OCI-LY3 (cell line): Measurements from ENCODE around the gene ARHGAP8.

Experiments
- H2AFZ ChIP-seq: fragments of 200-600, 300-600 bp; shearing (Covaris generic); 2 replicates; pipeline ENCODE4 v1.6.0; 2014; ENCODE audit warnings: antibody characterized with exemption, low read depth, low read length
- H3K27ac ChIP-seq: fragments of 200-600, 300-600 bp; sonication (generic); 2 replicates; pipeline ENCODE4 v1.5.1; 2014; ENCODE audit warnings: mild to moderate bottlenecking, low read length, moderate library complexity, mixed read lengths
- H3K27me3 ChIP-seq: fragments of 200-600, 300-600 bp; sonication (generic); 2 replicates; pipeline ENCODE4 v1.6.1; 2014; ENCODE audit warnings: low read depth, low read length, mixed read lengths
- H3K36me3 ChIP-seq: fragments of 200-600, 300-600 bp; sonication (generic); replicated peaks from 2 replicates; pipeline ENCODE3; 2014; ENCODE audit warnings: low read depth, low read length, mixed read lengths
- H3K4me1 ChIP-seq: fragments of 300-600, 200-600 bp; sonication (generic); 2 replicates; pipeline ENCODE4 v1.6.1; 2014; ENCODE audit warnings: low read length, mixed read lengths
- H3K4me2 ChIP-seq: fragments of 200-600, 300-600 bp; sonication (generic); 2 replicates; pipeline ENCODE4 v1.6.1; 2014; ENCODE audit warnings: low read length, mixed read lengths
- H3K4me3 ChIP-seq: fragments of 300-600, 200-600 bp; sonication (generic); 2 replicates; pipeline ENCODE4 v1.5.1; 2014; ENCODE audit warnings: antibody characterized with exemption, mild to moderate bottlenecking, low read length, moderate library complexity
- H3K79me2 ChIP-seq: fragments of 300-600, 200-600 bp; shearing (Covaris generic); 2 replicates; pipeline ENCODE4 v1.6.1; 2014; ENCODE audit warnings: mild to moderate bottlenecking, low read length, mixed read lengths
- H3K9ac ChIP-seq: fragments of 300-600, 200-600 bp; shearing (Covaris generic); 2 replicates; pipeline ENCODE4 v1.6.0; 2014; ENCODE audit warnings: mild to moderate bottlenecking, low read length, moderate library complexity
- H3K9me3 ChIP-seq: fragments of 200-600, 300-600 bp; shearing (Covaris generic); 2 replicates; pipeline ENCODE4 v1.6.1; 2014; ENCODE audit warnings: low read length, mixed read lengths; ENCODE audit not compliant: insufficient read depth
- H4K20me1 ChIP-seq: fragments of 200-600, 300-600 bp; sonication (generic); 2 replicates; pipeline ENCODE4 v1.6.1; 2016; ENCODE audit warnings: low read length, mixed read lengths; ENCODE audit not compliant: insufficient read depth
- EZH2phosphoT487 ChIP-seq: fragments of 200-600 bp; shearing (Covaris generic); IDR thresholded peaks from 2 replicates; pipeline ENCODE4 v1.6.1; 2018; ENCODE audit warnings: antibody characterized with exemption, mixed run types, low read depth
- TF ChIP-seq, protein P1 (sequence below): fragments of 200-600, 300-600 bp; sonication (generic); IDR thresholded peaks from 2 replicates; pipeline ENCODE4 v1.5.1; 2014; ENCODE audit warnings: antibody characterized with exemption, low read length, low read depth

Gene ARHGAP8

DNA sequence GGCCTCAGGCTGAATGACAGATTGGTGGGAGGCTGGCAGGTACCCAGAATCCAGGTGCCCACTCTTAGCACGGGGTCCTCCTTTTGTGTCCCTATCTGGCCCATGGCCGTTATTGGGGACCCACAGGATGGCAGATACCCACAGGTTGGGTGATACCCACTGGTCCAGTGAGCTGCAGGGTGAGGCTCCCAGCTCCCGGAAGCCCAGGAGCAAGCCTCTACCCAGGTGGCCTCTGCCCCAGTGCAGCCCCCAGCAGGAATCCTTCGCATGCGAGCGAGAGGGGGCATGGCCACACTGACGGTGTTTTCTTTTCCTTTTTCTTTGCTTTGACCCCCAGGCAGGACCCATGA, 141.3 kb downstream of the ARHGAP8 start:
- Histone ChIP-seq H3K4me1 (no peaks in the 10 kb centered on the region), H3K4me3 (no peak overlapping the region), H3K9me3 (no peaks in the 10 kb centered on the region), H3K36me3 (peaks cover 3% of the 10 kb centered on the region), H3K27ac (no peak overlapping the region), H3K4me2 (no peak overlapping the region), H4K20me1 (no peaks in the 10 kb centered on the region), H3K9ac (no peak overlapping the region), H3K79me2 (no peaks in the 10 kb centered on the region), H3K27me3 (no peaks in the 10 kb centered on the region), H2AFZ (no peak overlapping the region)
- TF ChIP-seq EZH2phosphoT487, result no peak
- TF ChIP-seq, protein P1, sequence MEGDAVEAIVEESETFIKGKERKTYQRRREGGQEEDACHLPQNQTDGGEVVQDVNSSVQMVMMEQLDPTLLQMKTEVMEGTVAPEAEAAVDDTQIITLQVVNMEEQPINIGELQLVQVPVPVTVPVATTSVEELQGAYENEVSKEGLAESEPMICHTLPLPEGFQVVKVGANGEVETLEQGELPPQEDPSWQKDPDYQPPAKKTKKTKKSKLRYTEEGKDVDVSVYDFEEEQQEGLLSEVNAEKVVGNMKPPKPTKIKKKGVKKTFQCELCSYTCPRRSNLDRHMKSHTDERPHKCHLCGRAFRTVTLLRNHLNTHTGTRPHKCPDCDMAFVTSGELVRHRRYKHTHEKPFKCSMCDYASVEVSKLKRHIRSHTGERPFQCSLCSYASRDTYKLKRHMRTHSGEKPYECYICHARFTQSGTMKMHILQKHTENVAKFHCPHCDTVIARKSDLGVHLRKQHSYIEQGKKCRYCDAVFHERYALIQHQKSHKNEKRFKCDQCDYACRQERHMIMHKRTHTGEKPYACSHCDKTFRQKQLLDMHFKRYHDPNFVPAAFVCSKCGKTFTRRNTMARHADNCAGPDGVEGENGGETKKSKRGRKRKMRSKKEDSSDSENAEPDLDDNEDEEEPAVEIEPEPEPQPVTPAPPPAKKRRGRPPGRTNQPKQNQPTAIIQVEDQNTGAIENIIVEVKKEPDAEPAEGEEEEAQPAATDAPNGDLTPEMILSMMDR, result no peak

DNA sequence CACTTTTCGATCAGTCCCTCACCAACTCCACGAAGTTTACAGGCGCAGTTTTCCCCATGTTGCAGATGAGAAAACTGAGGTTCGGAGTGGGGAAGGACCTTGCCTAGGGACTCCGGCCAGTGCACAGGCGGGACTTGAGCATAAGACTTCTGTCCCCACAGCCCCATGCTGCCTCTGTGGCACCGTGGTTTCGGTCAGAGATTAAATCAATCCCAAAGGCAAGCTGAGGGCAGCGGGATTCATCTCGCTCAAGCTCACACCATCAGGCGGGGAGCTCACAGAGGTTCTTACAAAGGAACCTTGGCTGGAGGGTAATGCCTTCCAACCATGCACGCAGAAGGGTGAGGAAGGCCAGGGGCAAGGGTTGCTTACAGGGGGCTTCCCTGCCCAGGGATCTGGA, 141.9 kb downstream of the ARHGAP8 start:
- H3K4me1 ChIP-seq, result no peaks in the 10 kb centered on the region
- peaks cover 3% of the 10 kb centered on the region for H3K36me3 ChIP-seq
- no peak overlapping the region for H3K27ac ChIP-seq
- no peak overlapping the region for H2AFZ ChIP-seq
- no peaks in the 10 kb centered on the region for H3K9me3 ChIP-seq
- no peak overlapping the region for H3K4me3 ChIP-seq
- H3K4me2 ChIP-seq, result no peak overlapping the region
- no peaks in the 10 kb centered on the region for H3K79me2 ChIP-seq
- H4K20me1 ChIP-seq, result no peaks in the 10 kb centered on the region
- no peaks in the 10 kb centered on the region for H3K27me3 ChIP-seq
- TF ChIP-seq EZH2phosphoT487, result no peak
- TF ChIP-seq, protein P1, result no peak
- no peak overlapping the region for H3K9ac ChIP-seq

DNA sequence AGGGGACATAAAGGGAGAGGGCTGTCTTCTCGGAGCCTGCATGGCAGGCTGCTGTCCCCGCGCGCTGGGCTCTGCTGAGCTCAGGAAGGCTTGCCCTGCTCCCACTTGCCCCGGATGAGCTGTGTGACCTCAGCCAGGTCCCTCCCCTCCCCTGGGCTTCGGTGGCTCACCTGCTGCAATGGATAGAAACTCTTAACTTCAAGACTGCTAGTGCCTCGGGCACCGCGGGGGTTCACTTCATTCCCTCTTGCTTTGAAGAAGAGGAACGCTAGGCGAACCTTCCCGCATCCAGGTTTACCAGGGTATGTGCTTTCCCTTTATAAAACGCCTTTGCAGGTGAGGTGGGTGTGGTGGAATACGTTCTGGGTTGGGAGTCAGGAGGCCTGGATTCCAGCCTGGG, 142.4 kb downstream of the ARHGAP8 start:
- H3K4me3 ChIP-seq, result no peak overlapping the region
- no peak overlapping the region for H2AFZ ChIP-seq
- no peaks in the 10 kb centered on the region for H3K9me3 ChIP-seq
- peaks cover 3% of the 10 kb centered on the region for H3K36me3 ChIP-seq
- no peaks in the 10 kb centered on the region for H3K4me1 ChIP-seq
- H3K79me2 ChIP-seq, result no peaks in the 10 kb centered on the region
- H3K27me3 ChIP-seq, result no peaks in the 10 kb centered on the region
- no peaks in the 10 kb centered on the region for H4K20me1 ChIP-seq
- no peak overlapping the region for H3K27ac ChIP-seq
- TF ChIP-seq EZH2phosphoT487, result no peak
- TF ChIP-seq, protein P1, result no peak
- H3K9ac ChIP-seq, result no peak overlapping the region
- H3K4me2 ChIP-seq, result no peak overlapping the region

DNA sequence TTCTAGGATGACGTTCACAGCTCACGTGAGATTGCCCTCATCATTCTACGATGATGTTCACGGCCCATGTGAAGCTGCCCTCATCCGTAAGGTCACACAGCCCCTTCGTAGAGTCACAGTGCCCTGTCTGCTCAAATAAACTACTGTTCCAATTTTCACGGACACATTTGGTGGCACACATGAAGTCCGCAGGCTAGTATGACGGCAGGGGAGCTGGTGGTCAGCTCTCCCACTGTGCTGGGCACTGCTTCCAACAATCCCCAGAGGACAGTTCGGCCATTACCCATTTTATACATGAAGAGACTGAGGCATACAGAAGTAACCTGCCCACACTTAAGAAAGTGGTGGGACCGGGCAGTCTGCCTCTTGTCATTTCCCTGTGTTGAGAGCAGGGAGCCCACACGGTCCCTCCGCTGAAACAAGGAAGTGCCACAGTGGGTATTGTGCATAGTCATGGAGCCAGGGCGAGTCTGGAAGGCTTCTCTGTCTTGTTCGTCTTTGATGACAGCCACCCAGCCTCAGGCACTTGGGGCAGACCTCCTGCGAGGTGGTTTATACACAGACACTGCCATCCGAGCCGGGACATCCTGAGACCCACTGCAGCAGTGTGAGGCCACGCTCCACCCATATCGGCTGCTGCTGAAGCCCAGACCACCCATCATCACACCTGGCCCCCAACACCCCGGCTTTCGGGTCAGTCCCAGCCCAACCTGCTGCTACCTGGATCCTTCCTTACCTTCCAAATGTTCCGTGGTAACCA, 143.1 kb downstream of the ARHGAP8 start:
- Histone ChIP-seq H3K4me2 (no peak overlapping the region), H2AFZ (no peak overlapping the region), H3K27me3 (no peaks in the 10 kb centered on the region), H3K9ac (no peak overlapping the region), H3K9me3 (no peaks in the 10 kb centered on the region), H3K4me1 (no peaks in the 10 kb centered on the region), H4K20me1 (no peaks in the 10 kb centered on the region), H3K4me3 (no peak overlapping the region), H3K27ac (no peak overlapping the region), H3K36me3 (peaks cover 3% of the 10 kb centered on the region), H3K79me2 (no peaks in the 10 kb centered on the region)
- TF ChIP-seq EZH2phosphoT487, result no peak
- TF ChIP-seq, protein P1, result no peak
